Measurements from ENCODE around the gene DPP6. TPM values are rescaled to one million over a fixed set of nuclear protein-coding genes. Genes with fewer than 3 reads are reported as not detected.

The DPP6 gene
- total RNA-seq, 1 donor from 2014 or later = 0.48 TPM

GRCh38 chr7:154330318-154330717 is 278.1 kb downstream of the DPP6 start:
- Histone ChIP-seq H3K36me3 (ENCODE audit: insufficient read depth, low read length) (no peaks in the 10 kb centered on the region), H3K9me3 (ENCODE audit: insufficient read depth, low read depth, low read length) (peaks cover 8% of the 10 kb centered on the region), H4K20me1 (ENCODE audit: insufficient read depth, low read length) (no peaks in the 10 kb centered on the region), H2AFZ (ENCODE audit: low read depth, low read length) (no peak overlapping the region), H3K9ac (ENCODE audit: low read length) (no peak overlapping the region), H3K27me3 (ENCODE audit: insufficient read depth, low read length) (no peaks in the 10 kb centered on the region), H3K4me1 (ENCODE audit: insufficient read depth, low read length) (no peaks in the 10 kb centered on the region), H3K79me2 (ENCODE audit: insufficient read depth, low read length) (no peaks in the 10 kb centered on the region), H3K4me2 (ENCODE audit: low read length) (no peak overlapping the region), H3K27ac (ENCODE audit: low read depth, low read length) (no peak overlapping the region), H3K4me3 (ENCODE audit: insufficient read depth, low read depth, low read length) (no peak overlapping the region)
- DNase-seq (ENCODE audit: low read depth) (no peak), FAIRE-seq (no peak)
- no peak for TF ChIP-seq EZH2 (IDR thresholded peaks at IDR 0.05; ENCODE audit: insufficient read depth, low read length)
- TF ChIP-seq, protein P1, sequence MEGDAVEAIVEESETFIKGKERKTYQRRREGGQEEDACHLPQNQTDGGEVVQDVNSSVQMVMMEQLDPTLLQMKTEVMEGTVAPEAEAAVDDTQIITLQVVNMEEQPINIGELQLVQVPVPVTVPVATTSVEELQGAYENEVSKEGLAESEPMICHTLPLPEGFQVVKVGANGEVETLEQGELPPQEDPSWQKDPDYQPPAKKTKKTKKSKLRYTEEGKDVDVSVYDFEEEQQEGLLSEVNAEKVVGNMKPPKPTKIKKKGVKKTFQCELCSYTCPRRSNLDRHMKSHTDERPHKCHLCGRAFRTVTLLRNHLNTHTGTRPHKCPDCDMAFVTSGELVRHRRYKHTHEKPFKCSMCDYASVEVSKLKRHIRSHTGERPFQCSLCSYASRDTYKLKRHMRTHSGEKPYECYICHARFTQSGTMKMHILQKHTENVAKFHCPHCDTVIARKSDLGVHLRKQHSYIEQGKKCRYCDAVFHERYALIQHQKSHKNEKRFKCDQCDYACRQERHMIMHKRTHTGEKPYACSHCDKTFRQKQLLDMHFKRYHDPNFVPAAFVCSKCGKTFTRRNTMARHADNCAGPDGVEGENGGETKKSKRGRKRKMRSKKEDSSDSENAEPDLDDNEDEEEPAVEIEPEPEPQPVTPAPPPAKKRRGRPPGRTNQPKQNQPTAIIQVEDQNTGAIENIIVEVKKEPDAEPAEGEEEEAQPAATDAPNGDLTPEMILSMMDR (IDR thresholded peaks at IDR 0.05; ENCODE audit: insufficient read depth, low read depth, low read length) = no peak
- H3K4me3 Mint-ChIP-seq (ENCODE audit: unreplicated experiment) = no peak overlapping the region
- no peaks in the 10 kb centered on the region for H3K9me3 Mint-ChIP-seq (ENCODE audit: unreplicated experiment)
- H3K36me3 Mint-ChIP-seq (ENCODE audit: low read depth, unreplicated experiment) = no peaks in the 10 kb centered on the region
- peaks cover 18% of the 10 kb centered on the region for H3K27me3 Mint-ChIP-seq (ENCODE audit: low read depth, unreplicated experiment)
- H3K4me1 Mint-ChIP-seq (ENCODE audit: low read depth, unreplicated experiment) = no peaks in the 10 kb centered on the region
- H3K27ac Mint-ChIP-seq (ENCODE audit: unreplicated experiment) = no peak overlapping the region

GRCh38 chr7:154332811-154333580 is 280.8 kb downstream of the DPP6 start:
- H3K36me3 Mint-ChIP-seq (ENCODE audit: low read depth, unreplicated experiment) = no peaks in the 10 kb centered on the region
- no peaks in the 10 kb centered on the region for H3K9me3 Mint-ChIP-seq (ENCODE audit: unreplicated experiment)
- H3K4me3 Mint-ChIP-seq (ENCODE audit: unreplicated experiment) = no peak overlapping the region

More at GRCh38 chr7:154332811-154333580, 280.8 kb downstream of the DPP6 start:
- H3K27me3 ChIP-seq (ENCODE audit: insufficient read depth, low read length) = no peaks in the 10 kb centered on the region
- no peak overlapping the region for H2AFZ ChIP-seq (ENCODE audit: low read depth, low read length)
- no peak overlapping the region for H3K4me3 ChIP-seq (ENCODE audit: insufficient read depth, low read depth, low read length)
- H4K20me1 ChIP-seq (ENCODE audit: insufficient read depth, low read length) = no peaks in the 10 kb centered on the region
- FAIRE-seq (no peak), DNase-seq (ENCODE audit: low read depth) (no peak)
- TF ChIP-seq, protein P1 (IDR thresholded peaks at IDR 0.05; ENCODE audit: insufficient read depth, low read depth, low read length) = no peak
- no peak for TF ChIP-seq EZH2 (IDR thresholded peaks at IDR 0.05; ENCODE audit: insufficient read depth, low read length)
- no peak overlapping the region for H3K9ac ChIP-seq (ENCODE audit: low read length)
- H3K4me1 ChIP-seq (ENCODE audit: insufficient read depth, low read length) = no peaks in the 10 kb centered on the region
- H3K4me1 Mint-ChIP-seq (ENCODE audit: low read depth, unreplicated experiment) = no peaks in the 10 kb centered on the region
- H3K4me2 ChIP-seq (ENCODE audit: low read length) = no peak overlapping the region
- peaks cover 38% of the 10 kb centered on the region for H3K27me3 Mint-ChIP-seq (ENCODE audit: low read depth, unreplicated experiment)
- no peak overlapping the region for H3K27ac Mint-ChIP-seq (ENCODE audit: unreplicated experiment)
- H3K9me3 ChIP-seq (ENCODE audit: insufficient read depth, low read depth, low read length) = peaks cover 8% of the 10 kb centered on the region
- no peak overlapping the region for H3K27ac ChIP-seq (ENCODE audit: low read depth, low read length)
- H3K36me3 ChIP-seq (ENCODE audit: insufficient read depth, low read length) = no peaks in the 10 kb centered on the region
- H3K79me2 ChIP-seq (ENCODE audit: insufficient read depth, low read length) = no peaks in the 10 kb centered on the region
